Epithelial cell of proximal tubule (primary cell): ENCODE data around the gene FHOD3. TPM values are rescaled to one million over a fixed set of nuclear protein-coding genes. Genes with fewer than 3 reads are reported as not detected.
"Not testable (repeated sequence)": the region's sequence is repeated elsewhere in the genome, so short reads cannot be mapped to it uniquely, and the experiment has no call there.

Experiments
- DNase-seq: peaks from one replicate; pipeline ENCODE4 v3.0.0-alpha.2; 2011; ENCODE audit warnings: low read depth
- H3K4me3 ChIP-seq: 2 replicates; pipeline ENCODE4 v1.5.1; 2011; ENCODE audit warnings: low read depth, mild to moderate bottlenecking, low read length
- CTCF ChIP-seq: conservative IDR thresholded peaks from 2 replicates; pipeline ENCODE4 v1.5.1; 2012; ENCODE audit warnings: low read depth, mild to moderate bottlenecking, low read length
- total RNA-seq: library from RNA; depleted of rRNA; stranded (reverse); fragments of >200 nt; gene quantifications from 2 replicates; pipeline ENCODE4 v1.2.3, GENCODE V29; 2015

The FHOD3 gene
- total RNA-seq, 1 donor from 2014 or later, result 27.3 TPM

- H3K4me3 ChIP-seq, result no peak overlapping the region
- DNase-seq, result no peak
- TF ChIP-seq CTCF, result no peak
Measured at GRCh38 chr18:36717422-36718110, 420.1 kb downstream of the FHOD3 start.

- DNase-seq, result no peak
- TF ChIP-seq CTCF, result no peak
- no peak overlapping the region for H3K4me3 ChIP-seq
Measured at GRCh38 chr18:36718705-36719328, 421.3 kb downstream of the FHOD3 start.

GRCh38 chr18:36719630-36720029 is 422.1 kb downstream of the FHOD3 start:
- TF ChIP-seq CTCF, result no peak
- DNase-seq, result no peak
- H3K4me3 ChIP-seq, result no peak overlapping the region

GRCh38 chr18:36721351-36721750 is 423.8 kb downstream of the FHOD3 start:
- H3K4me3 ChIP-seq, DNase-seq: not testable (repeated sequence)

- DNase-seq, result no peak
- no peak overlapping the region for H3K4me3 ChIP-seq
- no peak for TF ChIP-seq CTCF
Measured at GRCh38 chr18:36724169-36724568, 426.7 kb downstream of the FHOD3 start.

- no peak for TF ChIP-seq CTCF
- DNase-seq, result no peak
- H3K4me3 ChIP-seq, result no peak overlapping the region
Measured at GRCh38 chr18:36724591-36725001, 427.1 kb downstream of the FHOD3 start.

GRCh38 chr18:36728345-36728744 is 430.8 kb downstream of the FHOD3 start:
- DNase-seq, result no peak
- no peak for TF ChIP-seq CTCF
- no peak overlapping the region for H3K4me3 ChIP-seq
